ENCODE measurements around the gene RTTN.

DNA sequence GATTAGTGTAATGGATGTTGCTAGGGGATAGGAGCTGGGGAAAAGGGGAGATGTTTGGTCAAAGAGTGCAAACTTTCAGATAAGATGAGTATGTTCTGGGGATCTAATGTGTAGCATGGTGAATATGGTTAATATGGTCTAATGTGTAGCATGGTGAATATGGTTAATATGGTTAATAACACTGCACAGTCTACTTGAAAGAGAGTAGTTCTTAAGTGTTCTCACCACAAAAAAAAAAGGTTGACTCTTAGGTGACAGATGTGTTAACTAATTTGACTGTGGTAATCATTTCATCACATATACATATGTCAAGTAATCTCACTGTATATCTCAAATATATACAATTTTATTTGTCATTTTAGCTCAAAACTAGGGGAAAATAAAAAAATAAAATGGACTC, 136.5 kb downstream of the RTTN start:
- TF ChIP-seq, protein P1, sequence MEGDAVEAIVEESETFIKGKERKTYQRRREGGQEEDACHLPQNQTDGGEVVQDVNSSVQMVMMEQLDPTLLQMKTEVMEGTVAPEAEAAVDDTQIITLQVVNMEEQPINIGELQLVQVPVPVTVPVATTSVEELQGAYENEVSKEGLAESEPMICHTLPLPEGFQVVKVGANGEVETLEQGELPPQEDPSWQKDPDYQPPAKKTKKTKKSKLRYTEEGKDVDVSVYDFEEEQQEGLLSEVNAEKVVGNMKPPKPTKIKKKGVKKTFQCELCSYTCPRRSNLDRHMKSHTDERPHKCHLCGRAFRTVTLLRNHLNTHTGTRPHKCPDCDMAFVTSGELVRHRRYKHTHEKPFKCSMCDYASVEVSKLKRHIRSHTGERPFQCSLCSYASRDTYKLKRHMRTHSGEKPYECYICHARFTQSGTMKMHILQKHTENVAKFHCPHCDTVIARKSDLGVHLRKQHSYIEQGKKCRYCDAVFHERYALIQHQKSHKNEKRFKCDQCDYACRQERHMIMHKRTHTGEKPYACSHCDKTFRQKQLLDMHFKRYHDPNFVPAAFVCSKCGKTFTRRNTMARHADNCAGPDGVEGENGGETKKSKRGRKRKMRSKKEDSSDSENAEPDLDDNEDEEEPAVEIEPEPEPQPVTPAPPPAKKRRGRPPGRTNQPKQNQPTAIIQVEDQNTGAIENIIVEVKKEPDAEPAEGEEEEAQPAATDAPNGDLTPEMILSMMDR (IDR thresholded peaks at IDR 0.05), result no peak
- no peak for TF ChIP-seq TCF7L2 (IDR thresholded peaks at IDR 0.05; ENCODE audit: low read depth, low read length)
- TF ChIP-seq, protein P2, sequence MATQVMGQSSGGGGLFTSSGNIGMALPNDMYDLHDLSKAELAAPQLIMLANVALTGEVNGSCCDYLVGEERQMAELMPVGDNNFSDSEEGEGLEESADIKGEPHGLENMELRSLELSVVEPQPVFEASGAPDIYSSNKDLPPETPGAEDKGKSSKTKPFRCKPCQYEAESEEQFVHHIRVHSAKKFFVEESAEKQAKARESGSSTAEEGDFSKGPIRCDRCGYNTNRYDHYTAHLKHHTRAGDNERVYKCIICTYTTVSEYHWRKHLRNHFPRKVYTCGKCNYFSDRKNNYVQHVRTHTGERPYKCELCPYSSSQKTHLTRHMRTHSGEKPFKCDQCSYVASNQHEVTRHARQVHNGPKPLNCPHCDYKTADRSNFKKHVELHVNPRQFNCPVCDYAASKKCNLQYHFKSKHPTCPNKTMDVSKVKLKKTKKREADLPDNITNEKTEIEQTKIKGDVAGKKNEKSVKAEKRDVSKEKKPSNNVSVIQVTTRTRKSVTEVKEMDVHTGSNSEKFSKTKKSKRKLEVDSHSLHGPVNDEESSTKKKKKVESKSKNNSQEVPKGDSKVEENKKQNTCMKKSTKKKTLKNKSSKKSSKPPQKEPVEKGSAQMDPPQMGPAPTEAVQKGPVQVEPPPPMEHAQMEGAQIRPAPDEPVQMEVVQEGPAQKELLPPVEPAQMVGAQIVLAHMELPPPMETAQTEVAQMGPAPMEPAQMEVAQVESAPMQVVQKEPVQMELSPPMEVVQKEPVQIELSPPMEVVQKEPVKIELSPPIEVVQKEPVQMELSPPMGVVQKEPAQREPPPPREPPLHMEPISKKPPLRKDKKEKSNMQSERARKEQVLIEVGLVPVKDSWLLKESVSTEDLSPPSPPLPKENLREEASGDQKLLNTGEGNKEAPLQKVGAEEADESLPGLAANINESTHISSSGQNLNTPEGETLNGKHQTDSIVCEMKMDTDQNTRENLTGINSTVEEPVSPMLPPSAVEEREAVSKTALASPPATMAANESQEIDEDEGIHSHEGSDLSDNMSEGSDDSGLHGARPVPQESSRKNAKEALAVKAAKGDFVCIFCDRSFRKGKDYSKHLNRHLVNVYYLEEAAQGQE (IDR thresholded peaks at IDR 0.05; ENCODE audit: insufficient read depth in 1 of 2, low read depth in 2 of 2, low read length in 1 of 2), result no peak
